PC-3 (cell line): ENCODE results near the gene TCL1B.

Source experiments
- EZH2 ChIP-seq: fragments of 300-600 bp; sonication (generic); IDR thresholded peaks from one replicate; pipeline ENCODE4 v1.6.1; 2017; ENCODE audit warnings: antibody characterized with exemption, mild to moderate bottlenecking, low read length; ENCODE audit not compliant: unreplicated experiment
- TF ChIP-seq, protein P1 (sequence below): fragments of 300-600 bp; sonication (generic); conservative IDR thresholded peaks from 2 replicates; pipeline ENCODE4 v1.5.1; 2017; ENCODE audit warnings: antibody characterized with exemption, low read depth, mild to moderate bottlenecking, low read length

DNA sequence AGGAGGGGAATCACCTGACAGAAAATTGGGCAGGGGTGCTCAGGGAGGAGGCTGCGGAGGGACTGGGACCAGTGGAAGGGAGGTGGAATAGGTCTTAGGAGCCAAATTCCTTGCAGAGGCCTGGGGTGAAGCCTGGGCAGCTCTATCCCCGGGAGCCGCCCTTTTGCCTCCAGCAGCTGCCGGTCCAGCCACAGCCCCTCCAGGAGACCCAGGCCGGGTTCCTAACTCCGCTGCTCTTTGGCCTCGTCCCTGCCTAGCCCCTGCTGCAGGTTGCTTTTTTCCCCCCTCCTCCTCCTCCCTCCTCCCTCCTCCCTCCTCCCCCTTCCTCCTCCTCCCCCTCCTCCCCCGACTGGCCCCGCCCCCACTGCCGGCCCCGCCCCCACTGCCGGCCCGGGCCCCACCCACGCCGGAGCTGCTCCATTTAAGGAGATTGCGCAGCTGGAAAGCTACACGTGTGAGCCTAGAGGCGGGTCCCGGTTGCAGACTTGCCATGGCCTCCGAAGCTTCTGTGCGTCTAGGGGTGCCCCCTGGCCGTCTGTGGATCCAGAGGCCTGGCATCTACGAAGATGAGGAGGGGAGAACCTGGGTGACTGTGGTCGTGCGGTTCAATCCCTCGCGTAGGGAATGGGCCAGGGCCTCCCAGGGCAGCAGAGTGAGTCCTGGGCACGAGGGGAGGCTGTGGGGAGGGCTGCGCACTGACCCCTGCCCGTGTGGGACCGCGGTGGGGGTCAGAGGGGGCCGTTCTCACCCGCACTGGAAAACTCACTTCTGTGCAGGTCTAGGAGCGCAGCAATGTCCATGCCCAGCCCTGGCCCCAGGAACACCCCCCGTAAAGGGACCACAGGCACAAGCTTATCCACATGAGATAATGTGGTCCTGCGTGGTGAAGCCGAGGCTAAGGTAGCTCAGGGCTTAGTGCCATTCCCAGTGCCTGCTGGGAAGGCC lies at the start of gene TCL1B:
- TF ChIP-seq, protein P1, sequence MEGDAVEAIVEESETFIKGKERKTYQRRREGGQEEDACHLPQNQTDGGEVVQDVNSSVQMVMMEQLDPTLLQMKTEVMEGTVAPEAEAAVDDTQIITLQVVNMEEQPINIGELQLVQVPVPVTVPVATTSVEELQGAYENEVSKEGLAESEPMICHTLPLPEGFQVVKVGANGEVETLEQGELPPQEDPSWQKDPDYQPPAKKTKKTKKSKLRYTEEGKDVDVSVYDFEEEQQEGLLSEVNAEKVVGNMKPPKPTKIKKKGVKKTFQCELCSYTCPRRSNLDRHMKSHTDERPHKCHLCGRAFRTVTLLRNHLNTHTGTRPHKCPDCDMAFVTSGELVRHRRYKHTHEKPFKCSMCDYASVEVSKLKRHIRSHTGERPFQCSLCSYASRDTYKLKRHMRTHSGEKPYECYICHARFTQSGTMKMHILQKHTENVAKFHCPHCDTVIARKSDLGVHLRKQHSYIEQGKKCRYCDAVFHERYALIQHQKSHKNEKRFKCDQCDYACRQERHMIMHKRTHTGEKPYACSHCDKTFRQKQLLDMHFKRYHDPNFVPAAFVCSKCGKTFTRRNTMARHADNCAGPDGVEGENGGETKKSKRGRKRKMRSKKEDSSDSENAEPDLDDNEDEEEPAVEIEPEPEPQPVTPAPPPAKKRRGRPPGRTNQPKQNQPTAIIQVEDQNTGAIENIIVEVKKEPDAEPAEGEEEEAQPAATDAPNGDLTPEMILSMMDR, result no peak
- no peak for TF ChIP-seq EZH2
